Heart left ventricle (tissue), 13 donors: ENCODE measurements around the gene PEMT.

Source experiments
- CTCF ChIP-seq, 12 donors: fragments of 200-600 bp; sonication (generic) in 4 of 12; IDR thresholded peaks; one replicate each; pipeline versions ENCODE4 v1.5.0 to v1.8.0; 2018 to 2022; ENCODE audit warnings: antibody characterized with exemption in 12 of 12, mild to moderate bottlenecking in 5 of 12
- POLR2A ChIP-seq, 2 donors: fragments of 450-650 bp; IDR thresholded peaks; one replicate each; pipeline ENCODE4 v1.6.1; 2017; ENCODE audit warnings: antibody characterized with exemption in 2 of 2, mild to moderate bottlenecking in 2 of 2, moderate library complexity in 2 of 2
- donor health status: ischemic (EF 13 %, LVEDD 7.1; RV severe dilation, severe dysfunction).
- donor health status: DM: no; HTN: yes; CAD: no.
- donor health status: DM: no; HTN: no; CAD: no.
- donor health status: ischemic (EF 25% LVEDD 6.9; RV normal size, moderate dysfunction).
- donor health status: ischemic (EF 25% LVEDD 5.7; RV mildly dilated, moderate dysfunction).
- donor health status: ischemic (EF 35%, LVEDD 5.7; RV mildly dilated, moderate dysfunction).
- donor health status: nonischemic (EF 11% LVEDD 7.7; RV severe dilation, severe dysfunction).
- donor health status: DM: yes; HTN: yes; CAD: no.
- donor health status: PGD.
- donor health status: ischemic (EF 29% LVEDD 5.4; RV normal size, mild dysfunction).
- donor health status: nonischemic (EF 23%, LVEDD 6.1; RV moderate dilation, normal function).

GRCh38 chr17:17541640-17542001 is 49.9 kb downstream of the PEMT start:
- TF ChIP-seq CTCF (IDR thresholded peaks at IDR 0.05) = no peak
- TF ChIP-seq POLR2A (IDR thresholded peaks at IDR 0.05) = no peak
